Erythroblast (primary cell): Measurements from ENCODE around the gene SEC22B.
"Not testable (repeated sequence)": the region's sequence is repeated elsewhere in the genome, so short reads cannot be mapped to it uniquely, and the experiment has no call there.

Experiments used
- GATA1 ChIP-seq: IDR thresholded peaks from 2 replicates; pipeline ENCODE4 v1.6.1; 2011; ENCODE audit warnings: low read depth, mild to moderate bottlenecking, control low read depth, low read length, moderate library complexity
- POLR2A ChIP-seq: IDR thresholded peaks from 2 replicates; pipeline ENCODE4 v1.6.1; 2011; ENCODE audit warnings: mild to moderate bottlenecking, low read length

- TF ChIP-seq POLR2A, GATA1: not testable (repeated sequence)
Measured at GRCh38 chr1:120196863-120197775, 20.8 kb upstream of the SEC22B start.
